HUES64 (cell line): Measurements from ENCODE around the gene TRPC1.

Experiments
- H3K27ac ChIP-seq: 2 replicates; pipeline ENCODE4 v1.7.0; 2013; ENCODE audit warnings: low read depth, low read length, inconsistent platforms
- H3K27me3 ChIP-seq: 2 replicates; pipeline ENCODE4 v1.6.1; 2013; ENCODE audit warnings: mild to moderate bottlenecking, low read length; ENCODE audit not compliant: insufficient read depth
- H3K36me3 ChIP-seq: 2 replicates; pipeline ENCODE4 v1.6.1; 2013; ENCODE audit warnings: mild to moderate bottlenecking, low read length; ENCODE audit not compliant: insufficient read depth
- H3K4me1 ChIP-seq: 2 replicates; pipeline ENCODE4 v1.6.1; 2013; ENCODE audit warnings: mild to moderate bottlenecking, low read length, moderate library complexity; ENCODE audit not compliant: insufficient read depth
- H3K4me3 ChIP-seq: 2 replicates; pipeline ENCODE4 v1.5.1; 2013; ENCODE audit warnings: mild to moderate bottlenecking, low read length, moderate library complexity
- H3K9ac ChIP-seq: 2 replicates; pipeline ENCODE4 v1.6.1; 2013; ENCODE audit warnings: mild to moderate bottlenecking, low read depth, low read length
- H3K9me3 ChIP-seq: 2 replicates; pipeline ENCODE4 v1.6.1; 2013; ENCODE audit warnings: low read depth, low read length; ENCODE audit not compliant: insufficient read depth
- WGBS: fragments of 150-250, 120-280 bp; methylation state at CpG from one replicate; pipeline ENCODE4 v1.1.7; 2013; ENCODE audit warnings: missing lambda C conversion rate; 5-methylcytosine and 5-hydroxymethylcytosine counted together

The TRPC1 gene

GRCh38 chr3:142839831-142840230 lies 116.0 kb downstream of the TRPC1 start:
- WGBS: 97% methylated on average over 2 of the region's 2 CpGs
- Histone ChIP-seq H3K36me3 (no peaks in the 10 kb centered on the region), H3K27me3 (no peaks in the 10 kb centered on the region), H3K4me3 (no peak overlapping the region), H3K9me3 (no peaks in the 10 kb centered on the region), H3K9ac (no peak overlapping the region), H3K27ac (no peak overlapping the region), H3K4me1 (no peaks in the 10 kb centered on the region)

- H3K4me3 ChIP-seq: no peak overlapping the region
- H3K9me3 ChIP-seq: no peaks in the 10 kb centered on the region
- no peaks in the 10 kb centered on the region for H3K4me1 ChIP-seq
- 71% methylated on average over 3 of the region's 4 CpGs for WGBS
- H3K9ac ChIP-seq: no peak overlapping the region
- peaks cover 4% of the 10 kb centered on the region; the same call in 1 of the 2 replicates for H3K36me3 ChIP-seq
- H3K27me3 ChIP-seq: no peaks in the 10 kb centered on the region
- H3K27ac ChIP-seq: no peak overlapping the region
Measured at GRCh38 chr3:142844339-142844977, 120.6 kb downstream of the TRPC1 start.

GRCh38 chr3:142846779-142847577 lies 123.1 kb downstream of the TRPC1 start:
- Histone ChIP-seq H3K27ac (no peak overlapping the region), H3K4me3 (no peak overlapping the region), H3K9me3 (no peaks in the 10 kb centered on the region), H3K36me3 (peaks cover 4% of the 10 kb centered on the region; the same call in 1 of the 2 replicates), H3K4me1 (no peaks in the 10 kb centered on the region), H3K27me3 (no peaks in the 10 kb centered on the region), H3K9ac (no peak overlapping the region)
- WGBS: 90% methylated on average over 1 of the region's 2 CpGs

DNA sequence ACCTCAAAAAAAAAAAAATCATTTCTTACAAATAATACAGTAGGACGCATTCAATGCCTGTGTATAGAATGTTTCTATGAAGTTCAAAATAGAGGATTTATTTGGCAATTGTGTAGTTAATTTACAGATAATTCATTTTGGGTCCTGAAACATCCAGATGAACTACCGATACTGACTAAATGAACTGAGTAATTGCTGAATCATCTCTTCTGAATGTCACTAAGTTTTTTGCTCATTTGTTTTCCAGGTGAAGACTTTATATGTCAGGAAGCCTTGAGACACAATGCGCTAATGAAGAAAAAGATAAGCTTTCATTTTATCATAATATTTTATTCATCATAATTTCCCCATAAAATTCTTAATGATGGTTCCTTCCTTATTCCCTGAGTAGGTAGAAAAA lies 125.3 kb downstream of the TRPC1 start:
- Histone ChIP-seq H3K27me3 (no peaks in the 10 kb centered on the region), H3K9ac (no peak overlapping the region), H3K27ac (no peak overlapping the region), H3K9me3 (no peaks in the 10 kb centered on the region), H3K4me1 (peaks cover 4% of the 10 kb centered on the region), H3K36me3 (peaks cover 4% of the 10 kb centered on the region; the same call in 1 of the 2 replicates), H3K4me3 (no peak overlapping the region)
- WGBS: 100% methylated on average over 2 of the region's 3 CpGs

GRCh38 chr3:142850395-142851023 lies 126.7 kb downstream of the TRPC1 start:
- H3K9me3 ChIP-seq: no peaks in the 10 kb centered on the region
- no peak overlapping the region for H3K4me3 ChIP-seq
- H3K36me3 ChIP-seq: no peaks in the 10 kb centered on the region; the same call in 1 of the 2 replicates
- WGBS: 81% methylated on average over 2 of the region's 2 CpGs
- H3K9ac ChIP-seq: no peak overlapping the region
- no peak overlapping the region for H3K27ac ChIP-seq
- H3K27me3 ChIP-seq: no peaks in the 10 kb centered on the region
- peaks cover 5% of the 10 kb centered on the region for H3K4me1 ChIP-seq

- 93% methylated on average over 4 of the region's 4 CpGs for WGBS
- peaks cover 8% of the 10 kb centered on the region for H3K4me1 ChIP-seq
Measured at GRCh38 chr3:142852009-142852408, 128.2 kb downstream of the TRPC1 start.

GRCh38 chr3:142853270-142854168 lies 129.7 kb downstream of the TRPC1 start:
- Histone ChIP-seq H3K27me3 (no peaks in the 10 kb centered on the region), H3K4me3 (no peak overlapping the region), H3K9ac (no peak overlapping the region), H3K36me3 (no peaks in the 10 kb centered on the region), H3K27ac (no peak overlapping the region), H3K9me3 (no peaks in the 10 kb centered on the region), H3K4me1 (peaks cover 13% of the 10 kb centered on the region)
- WGBS: 71% methylated on average over 10 of the region's 10 CpGs

More at GRCh38 chr3:142852009-142852408, 128.2 kb downstream of the TRPC1 start:
- Histone ChIP-seq H3K27me3 (no peaks in the 10 kb centered on the region), H3K9me3 (no peaks in the 10 kb centered on the region), H3K36me3 (no peaks in the 10 kb centered on the region), H3K27ac (no peak overlapping the region), H3K4me3 (no peak overlapping the region), H3K9ac (no peak overlapping the region)

DNA sequence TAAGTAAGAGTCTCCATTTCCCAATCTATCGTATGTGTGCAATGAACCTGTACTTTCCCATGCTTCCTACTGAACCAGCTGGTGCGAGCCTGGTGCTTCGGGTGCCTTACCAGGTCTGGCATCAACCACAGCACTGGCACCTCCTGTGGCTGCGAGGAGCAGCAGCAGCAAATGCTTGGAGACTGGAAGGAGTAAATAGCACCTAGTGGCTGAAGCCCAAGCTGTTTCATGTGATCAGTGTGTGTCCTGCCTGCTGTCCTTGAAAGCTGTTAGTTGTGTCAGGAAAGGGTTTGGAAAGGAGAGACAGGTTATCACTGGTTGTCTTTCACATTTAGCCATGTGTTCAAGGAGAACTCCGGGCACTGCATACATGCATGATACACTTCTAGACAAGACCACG lies 133.2 kb downstream of the TRPC1 start:
- H3K4me3 ChIP-seq: no peak overlapping the region
- 68% methylated on average over 6 of the region's 6 CpGs for WGBS
- H3K27ac ChIP-seq: no peak overlapping the region
- H3K9me3 ChIP-seq: no peaks in the 10 kb centered on the region
- H3K36me3 ChIP-seq: no peaks in the 10 kb centered on the region
- peaks cover 28% of the 10 kb centered on the region for H3K4me1 ChIP-seq
- no peak overlapping the region for H3K9ac ChIP-seq
- no peaks in the 10 kb centered on the region for H3K27me3 ChIP-seq
